ENCODE measurements around the gene LMBR1L. TPM values are rescaled to one million over a fixed set of nuclear protein-coding genes. Genes with fewer than 3 reads are reported as not detected.
"Not testable (repeated sequence)": the region's sequence is repeated elsewhere in the genome, so short reads cannot be mapped to it uniquely, and the experiment has no call there.

The LMBR1L gene
- total RNA-seq, 2 experiments from 2014 or later = 32.5 to 34.9 TPM

- ChIA-PET CTCF (interaction anchor here (0.5 to 3.7 kb wide), 16 partner anchors 13 to 736 kb away, joined by 3 to 11 read pairs (median 3); partner anchors contain the start of genes DDX23, NCKAP5L, RHEBL1 and TUBA1B), POLR2A (no interaction called here)
These were observed 18.4 kb downstream of the LMBR1L start for GRCh38 chr12:49092086-49092815.

GRCh38 chr12:49091836-49092085 is 18.9 kb downstream of the LMBR1L start:
- CTCF ChIA-PET = interaction anchor here (0.5 to 3.7 kb wide), 12 partner anchors 13 to 736 kb away, joined by 3 to 11 read pairs (median 4); partner anchors contain the start of genes DDX23, NCKAP5L and TUBA1B
- POLR2A ChIA-PET = no interaction called here

- POLR2A ChIA-PET = no interaction called here
- CTCF ChIA-PET = interaction anchor here (0.5 to 3.7 kb wide), 10 partner anchors 24 to 737 kb away, joined by 3 to 11 read pairs (median 4); partner anchors contain the start of genes NCKAP5L and TUBA1B
These were observed 19.4 kb downstream of the LMBR1L start for GRCh38 chr12:49091056-49091835.

GRCh38 chr12:49089821-49090773 is 20.6 kb downstream of the LMBR1L start:
- ChIA-PET CTCF (interaction anchor here (1.1 to 4.2 kb wide), 11 partner anchors 10 to 111 kb away, joined by 4 to 43 read pairs (median 10); partner anchors contain the start of genes RHEBL1 and WNT1), POLR2A (no interaction called here)

GRCh38 chr12:49088932-49089330 is 21.7 kb downstream of the LMBR1L start:
- CTCF ChIA-PET = interaction anchor here (0.5 to 4.2 kb wide), 32 partner anchors 11 to 199 kb away, joined by 3 to 43 read pairs (median 5); partner anchors contain the start of genes KMT2D, LMBR1L, RHEBL1 and WNT1
- POLR2A ChIA-PET = interaction anchor here (0.6 to 1.5 kb wide), 2 partner anchors 19 to 77 kb away, joined by 3 read pairs; partner anchors contain the start of gene RHEBL1

GRCh38 chr12:49088150-49088931 is 22.3 kb downstream of the LMBR1L start:
- ChIA-PET CTCF (interaction anchor here (0.5 to 4.2 kb wide), 40 partner anchors 10 to 198 kb away, joined by 3 to 43 read pairs (median 5); partner anchors contain the start of genes DDN, KMT2D, LMBR1L and RHEBL1), POLR2A (interaction anchor here (0.6 to 1.5 kb wide), 3 partner anchors 19 to 76 kb away, joined by 3 read pairs; partner anchors contain the start of genes RHEBL1 and TUBA1B)

- ChIA-PET POLR2A (no interaction called here), CTCF (interaction anchor here (0.9 to 4.2 kb wide), 5 partner anchors 12 to 261 kb away, joined by 3 to 17 read pairs (median 4); partner anchors contain the start of genes DNAJC22 and RHEBL1)
These were observed 24.5 kb downstream of the LMBR1L start for GRCh38 chr12:49086116-49086515.

GRCh38 chr12:49084438-49084837 is 26.2 kb downstream of the LMBR1L start:
- POLR2A ChIA-PET = no interaction called here

GRCh38 chr12:49079793-49080192 is 30.9 kb downstream of the LMBR1L start:
- CTCF ChIA-PET = interaction anchor here (1.7 to 3.2 kb wide), 2 partner anchors 8 to 13 kb away, joined by 5 to 24 read pairs; no protein-coding TSS in a partner anchor
- POLR2A ChIA-PET = no interaction called here

More at GRCh38 chr12:49084438-49084837, 26.2 kb downstream of the LMBR1L start:
- CTCF ChIA-PET = interaction anchor here (0.6 to 2.2 kb wide), 3 partner anchors 9 to 329 kb away, joined by 3 to 12 read pairs (median 5); no protein-coding TSS in a partner anchor

GRCh38 chr12:49070971-49071370 is 39.7 kb downstream of the LMBR1L start:
- ChIA-PET CTCF (interaction anchor here (1.1 to 2.7 kb wide), 3 partner anchors 17 to 194 kb away, joined by 3 to 10 read pairs (median 3); partner anchors contain the start of gene TUBA1C), POLR2A (no interaction called here)

- POLR2A ChIA-PET = interaction anchor here (0.6 to 1.5 kb wide), 7 partner anchors 10 to 218 kb away, joined by 3 to 20 read pairs (median 4); partner anchors contain the start of genes DDX23 and TUBA1B
These were observed 40.9 kb downstream of the LMBR1L start, which contains the start of gene RHEBL1 for GRCh38 chr12:49069507-49070346. Gene RHEBL1 (minus strand): TSS chr12:49069979. CDS start chr12:49069785, 194 bp downstream.

GRCh38 chr12:49068879-49069506 is 41.7 kb downstream of the LMBR1L start:
- CTCF ChIA-PET = interaction anchor here (1.2 to 2.7 kb wide), 4 partner anchors 10 to 51 kb away, joined by 3 to 17 read pairs (median 6); no protein-coding TSS in a partner anchor

More at GRCh38 chr12:49069507-49070346, 40.9 kb downstream of the LMBR1L start, which contains the start of gene RHEBL1:
- CTCF ChIA-PET = interaction anchor here (0.6 to 1.5 kb wide), 8 partner anchors 11 to 195 kb away, joined by 3 to 17 read pairs (median 3); partner anchors contain the start of genes FKBP11 and TUBA1C

GRCh38 chr12:49066120-49066519 is 44.5 kb downstream of the LMBR1L start:
- POLR2A ChIA-PET = no interaction called here
- CTCF ChIA-PET = interaction anchor here (0.6 to 5.1 kb wide), 8 partner anchors 10 to 300 kb away, joined by 3 to 70 read pairs (median 4); partner anchors contain the start of gene DHH

More at GRCh38 chr12:49068879-49069506, 41.7 kb downstream of the LMBR1L start:
- POLR2A ChIA-PET = interaction anchor here (0.6 to 1.5 kb wide), 6 partner anchors 10 to 217 kb away, joined by 3 to 20 read pairs (median 6); partner anchors contain the start of genes DDX23 and TUBA1B

- POLR2A ChIA-PET = interaction anchor here (0.9 kb wide), 1 partner anchor 67 kb away, joined by 5 read pairs; the partner anchor contains the start of gene TUBA1B
- CTCF ChIA-PET = interaction anchor here (0.7 to 5.1 kb wide), 12 partner anchors 10 to 328 kb away, joined by 3 to 70 read pairs (median 8); partner anchors contain the start of genes DDN, DHH and LMBR1L
These were observed 45.9 kb downstream of the LMBR1L start for GRCh38 chr12:49064767-49065152.

- POLR2A ChIA-PET = not testable (repeated sequence)
- CTCF ChIA-PET = interaction anchor here (1.4 to 5.1 kb wide), 3 partner anchors 26 to 36 kb away, joined by 3 to 70 read pairs (median 38); partner anchors contain the start of gene DHH
These were observed 48.7 kb downstream of the LMBR1L start for GRCh38 chr12:49061916-49062315.

All from activated CD8-positive, alpha-beta memory T cell treated with anti-CD3 and anti-CD28 coated beads for 36 hours (primary cell).